GM12878 (cell line): ENCODE results near the gene FXYD6. TPM values are rescaled to one million over a fixed set of nuclear protein-coding genes. Genes with fewer than 3 reads are reported as not detected.

Experiments
- ATF2 ChIP-seq: IDR thresholded peaks from 2 replicates; pipeline ENCODE4 v1.6.1; 2012; ENCODE audit warnings: low read length, inconsistent platforms
- BCL3 ChIP-seq: IDR thresholded peaks from 2 replicates; pipeline ENCODE4 v1.6.1; 2011; ENCODE audit warnings: borderline replicate concordance, low read depth, mild to moderate bottlenecking, moderate library complexity, low read length; ENCODE audit not compliant: insufficient read depth, poor library complexity, severe bottlenecking
- BHLHE40 ChIP-seq, 2 experiments: fragments of 450-650 bp in 1 of 2; IDR thresholded peaks; 2 replicates each; pipeline ENCODE4 v1.6.1; 2011 to 2017; ENCODE audit warnings: low read depth in 2 of 2, borderline replicate concordance in 1 of 2, improper control_type of control experiment in 1 of 2, low read length in 1 of 2, mild to moderate bottlenecking in 1 of 2
- CEBPB ChIP-seq, 2 experiments: fragments of 150-350 bp in 1 of 2; IDR thresholded peaks; 2 replicates each; pipeline ENCODE4 v1.6.1; 2012 to 2014; ENCODE audit warnings: low read depth in 2 of 2, low read length in 2 of 2, borderline replicate concordance in 1 of 2, inconsistent platforms in 1 of 2
- CHD2 ChIP-seq: IDR thresholded peaks from 2 replicates; pipeline ENCODE4 v1.6.1; 2011; ENCODE audit warnings: low read depth, low read length, improper control_type of control experiment, borderline replicate concordance
- EED ChIP-seq: sonication (generic); IDR thresholded peaks from 2 replicates; pipeline ENCODE4 v1.6.1; 2016; ENCODE audit warnings: antibody characterized with exemption, low read depth
- GATAD2B ChIP-seq: fragments of 450-650 bp; conservative IDR thresholded peaks from 2 replicates; pipeline ENCODE4 v1.6.1; 2017; ENCODE audit warnings: low read depth, mild to moderate bottlenecking, moderate library complexity
- IKZF1 ChIP-seq: fragments of 450-650 bp; conservative IDR thresholded peaks from 2 replicates; pipeline ENCODE4 v1.6.1; 2017; ENCODE audit warnings: antibody characterized with exemption, mild to moderate bottlenecking
- IRF4 ChIP-seq: IDR thresholded peaks from 2 replicates; pipeline ENCODE4 v1.6.1; 2011; ENCODE audit warnings: low read depth, low read length
- MLLT1 ChIP-seq: fragments of 450-650 bp; IDR thresholded peaks from 2 replicates; pipeline ENCODE4 v1.6.1; 2016; ENCODE audit warnings: mild to moderate bottlenecking
- MYB ChIP-seq: fragments of 150-350 bp; IDR thresholded peaks from 2 replicates; pipeline ENCODE4 v1.6.1; 2014; ENCODE audit warnings: mild to moderate bottlenecking, low read depth, low read length, borderline replicate concordance
- NBN ChIP-seq: fragments of 450-650 bp; IDR thresholded peaks from 2 replicates; pipeline ENCODE4 v1.6.1; 2016
- NFYA ChIP-seq: IDR thresholded peaks from 2 replicates; pipeline ENCODE4 v1.6.1; 2011; ENCODE audit warnings: low read depth, mild to moderate bottlenecking, low read length, improper control_type of control experiment, borderline replicate concordance
- RBBP5 ChIP-seq: fragments of 200-600 bp; sonication (generic); conservative IDR thresholded peaks from 2 replicates; pipeline ENCODE4 v1.6.1; 2016
- SMARCA5 ChIP-seq: fragments of 450-650 bp; IDR thresholded peaks from 2 replicates; pipeline ENCODE4 v1.6.1; 2017; ENCODE audit warnings: mild to moderate bottlenecking
- STAT1 ChIP-seq: fragments of 450-650 bp; conservative IDR thresholded peaks from 2 replicates; pipeline ENCODE4 v1.6.1; 2014; ENCODE audit warnings: antibody characterized with exemption, mild to moderate bottlenecking
- WRNIP1 ChIP-seq: IDR thresholded peaks from 2 replicates; pipeline ENCODE4 v1.6.1; 2011; ENCODE audit warnings: low read depth, low read length, improper control_type of control experiment, borderline replicate concordance
- ZBED1 ChIP-seq: IDR thresholded peaks from 2 replicates; pipeline ENCODE4 v1.6.1; 2016; ENCODE audit warnings: borderline replicate concordance
- ZBTB40 ChIP-seq: fragments of 450-650 bp; IDR thresholded peaks from 2 replicates; pipeline ENCODE4 v1.6.1; 2016; ENCODE audit warnings: mild to moderate bottlenecking, moderate library complexity, borderline replicate concordance
- ZNF207 ChIP-seq: fragments of 450-650 bp; IDR thresholded peaks from 2 replicates; pipeline ENCODE4 v1.6.1; 2014; ENCODE audit warnings: antibody characterized with exemption, mild to moderate bottlenecking, borderline replicate concordance
- ZNF217 ChIP-seq: fragments of 450-650 bp; IDR thresholded peaks from 2 replicates; pipeline ENCODE4 v1.6.1; 2017; ENCODE audit warnings: antibody characterized with exemption, mild to moderate bottlenecking
- polyA plus RNA-seq, 11 experiments: library from polyadenylated mRNA; depleted of rRNA in 4 of 11; unstranded in 6 of 11; stranded (reverse) in 5 of 11; fragments of >200 nt; fragmentation: Nextera tagmentation in 4 of 11; fragmentation: Illumina TruSeq in 1 of 11; extraction: Ambion mirVana in 4 of 11; extraction: Trizol in 1 of 11; gene quantifications; 1 replicate in 1 of 11; 2 replicates in 10 of 11; pipeline versions ENCODE4 v1.2.1 to v1.2.3, GENCODE V29; 2011 to 2016; ENCODE audit warnings: inconsistent platforms in 2 of 11, missing spikeins in 2 of 11, low read depth in 1 of 11
- total RNA-seq, 4 experiments: library from RNA; depleted of rRNA in 3 of 4; stranded (reverse); fragments of >200 nt in 3 of 4; fragmentation: Illumina TruSeq in 1 of 4; extraction: Trizol in 1 of 4; gene quantifications; 2 replicates each; pipeline versions ENCODE4 v1.2.1 to v1.2.3, GENCODE V29; 2013 to 2021

Gene FXYD6
- total and polyA plus RNA-seq, 10 of the 15 experiments (the other 5 are each of a cell fraction or from before 2014, with no cell fraction given), result 0.09 to 2.0 (median 0.23) TPM; not detected in 2

- TF ChIP-seq ZBTB40 (no peak), MLLT1 (no peak; the same call in 1 of the 2 replicates), CHD2 (peak; percentile 65; the same call in 1 of the 2 replicates), ZNF217 (no peak), ZBED1 (peak; percentile 49; the same call in 1 of the 2 replicates), RBBP5 (no peak), EED (peak; percentile 86), IKZF1 (peak; percentile 94), ZNF207 (peak; percentile 49; the same call in 1 of the 2 replicates), IRF4 (peak; percentile 32; the same call in 1 of the 2 replicates), CEBPB (IDR thresholded peaks at IDR 0.05; ENCODE audit: borderline replicate concordance in 1 of 2, low read depth in 2 of 2, low read length in 2 of 2) (no peak), SMARCA5 (peak; percentile 97), WRNIP1 (no peak), MYB (no peak), NBN (peak; percentile 84), NFYA (no peak), BCL3 (no peak), ATF2 (no peak; the same call in 1 of the 2 replicates), GATAD2B (peak; percentile 54; the same call in 1 of the 2 replicates), STAT1 (0 out of 2 replicates have a peak, but pooled peaks have one; percentile 54), BHLHE40 (IDR thresholded peaks at IDR 0.05; ENCODE audit: borderline replicate concordance in 1 of 2, low read depth in 2 of 2, low read length in 1 of 2) (peak; percentile 60 to 73)
Measured at GRCh38 chr11:117815262-117815803, 61.1 kb downstream of the FXYD6 start (continued).
